K562 (cell line): Measurements from ENCODE around the gene RBMS1. TPM values are rescaled to one million over a fixed set of nuclear protein-coding genes. Genes with fewer than 3 reads are reported as not detected.

Source experiments
- ATAC-seq: fragments of 200-7000 bp; cut with Tn5 transposase; 3 replicates; pipeline ENCODE4 v1.9.1; 2020; ENCODE audit warnings: moderate library complexity
- BruUV-seq: library from RNA; stranded (reverse); fragments of 400-500 nt; replicated peaks from 2 replicates; lab custom pipeline; 2021; lab: Mats Ljungman, UMichigan
- CTCF ChIA-PET: fragments of 300-600 bp; formaldehyde crosslinking; extraction: SDS; loops from one replicate; lab custom pipeline; 2021; ENCODE audit warnings: low intra/inter-chr PET ratio; lab: Yijun Ruan, JAX
- POLR2A ChIA-PET: fragments of 300-600, 350-650 bp; sonication (Branson Sonifier 250); formaldehyde crosslinking; extraction: SDS; loops from one replicate; lab custom pipeline; 2021; ENCODE audit warnings: antibody characterized with exemption, inconsistent platforms; lab: Yijun Ruan, JAX
- DNase-seq, 4 experiments: peaks; one replicate each; pipeline versions ENCODE4 v3.0.0 to v3.0.0-alpha.2; 2011 to 2018; ENCODE audit warnings: low spot score in 3 of 4, mixed read lengths in 3 of 4; ENCODE audit errors: extremely low read depth in 1 of 4
- FAIRE-seq: peaks from 2 replicates; lab custom pipeline; 2011; peaks lifted over from hg19 to GRCh38; lab: Jason Lieb, UNC
- H2AFZ ChIP-seq: 2 replicates; pipeline ENCODE4 v1.6.0; 2011; ENCODE audit warnings: low read depth, low read length, control low read depth, inconsistent platforms
- H3K27ac ChIP-seq: fragments of 200-600 bp; 3 replicates; pipeline ENCODE4 v1.8.0; 2011; ENCODE audit warnings: low read depth, mild to moderate bottlenecking, control low read depth, inconsistent platforms, low read length, moderate library complexity, mixed read lengths; ENCODE audit errors: extremely low read depth
- H3K27me3 ChIP-seq, 2 experiments: fragments of 300-600 bp in 1 of 2; 2 replicates in 1 of 2; 3 replicates in 1 of 2; pipeline versions ENCODE4 v1.6.0 to v1.8.0; 2011; ENCODE audit warnings: inconsistent platforms in 2 of 2, low read length in 2 of 2, mild to moderate bottlenecking in 1 of 2, mixed read lengths in 1 of 2, moderate library complexity in 1 of 2; ENCODE audit not compliant: control insufficient read depth in 2 of 2, insufficient read depth in 2 of 2
- H3K36me3 ChIP-seq: fragments of 300-600 bp; 3 replicates; pipeline ENCODE4 v1.8.0; 2011; ENCODE audit warnings: mild to moderate bottlenecking, low read length, inconsistent platforms; ENCODE audit not compliant: control insufficient read depth, insufficient read depth
- H3K4me1 ChIP-seq, 2 experiments: fragments of 200-600 bp in 1 of 2; replicated peaks in 1 of 2; 2 replicates in 1 of 2; 3 replicates in 1 of 2; pipeline versions ENCODE4 v1.5.1 to v1.8.0; 2011; ENCODE audit warnings: inconsistent platforms in 2 of 2, low read length in 2 of 2, mild to moderate bottlenecking in 1 of 2, mixed read lengths in 1 of 2, moderate library complexity in 1 of 2; ENCODE audit not compliant: control insufficient read depth in 2 of 2, insufficient read depth in 2 of 2
- H3K4me2 ChIP-seq: 2 replicates; pipeline ENCODE4 v1.6.1; 2011; ENCODE audit warnings: low read length, control low read depth, inconsistent platforms, mixed read lengths; ENCODE audit not compliant: insufficient read depth
- H3K4me3 ChIP-seq: fragments of 200-600 bp; sonication (generic), shearing (Covaris generic); 2 replicates; pipeline ENCODE4 v1.5.1; 2016; ENCODE audit warnings: control low read depth, inconsistent platforms
- H3K79me2 ChIP-seq: fragments of 200-600 bp; 3 replicates; pipeline ENCODE4 v1.8.0; 2011; ENCODE audit warnings: low read length, inconsistent platforms; ENCODE audit not compliant: control insufficient read depth, insufficient read depth
- H3K9ac ChIP-seq, 2 experiments: 2 replicates each; pipeline versions ENCODE4 v1.6.0 to v1.6.1; 2011; ENCODE audit warnings: low read depth in 2 of 2, low read length in 2 of 2, control low read depth in 1 of 2, inconsistent platforms in 1 of 2, mild to moderate bottlenecking in 1 of 2, mixed read lengths in 1 of 2; ENCODE audit not compliant: insufficient read depth in 1 of 2
- H3K9me1 ChIP-seq: one replicate; pipeline ENCODE4 v1.6.0; 2011; ENCODE audit warnings: inconsistent platforms, mild to moderate bottlenecking, low read length, moderate library complexity; ENCODE audit not compliant: control insufficient read depth, insufficient read depth
- H3K9me3 ChIP-seq: replicated peaks from 2 replicates; pipeline ENCODE4 v1.5.1; 2011; ENCODE audit warnings: low read depth, low read length, inconsistent platforms; ENCODE audit not compliant: control insufficient read depth, insufficient read depth
- H4K20me1 ChIP-seq: replicated peaks from 2 replicates; pipeline ENCODE4 v1.6.1; 2011; ENCODE audit warnings: low read length, inconsistent platforms, mixed read lengths; ENCODE audit not compliant: control insufficient read depth, insufficient read depth
- ELF2 ChIP-seq: fragments of 250-450 bp; sonication (Bioruptor Pico); IDR thresholded peaks from 2 replicates; pipeline ENCODE4 v1.5.0; 2021; ENCODE audit warnings: mild to moderate bottlenecking
- FOXM1 ChIP-seq, 2 experiments: fragments of 450-650 bp in 1 of 2; sonication (generic) in 1 of 2; formaldehyde crosslinking in 1 of 2; IDR thresholded peaks; 2 replicates each; pipeline versions ENCODE4 v1.6.1 to v1.9.0; 2017 to 2022; ENCODE audit warnings: low read depth in 2 of 2, mild to moderate bottlenecking in 2 of 2, missing genetic modification reagents in 1 of 2, moderate library complexity in 1 of 2
- GTF3C2 ChIP-seq: IDR thresholded peaks from 3 replicates; pipeline ENCODE4 v1.6.1; 2011; ENCODE audit warnings: borderline replicate concordance, mild to moderate bottlenecking, moderate library complexity; ENCODE audit not compliant: insufficient read length; ENCODE audit errors: extremely low read depth
- HDAC1 ChIP-seq, 2 experiments: fragments of 450-650 bp; IDR thresholded peaks; 2 replicates each; pipeline ENCODE4 v1.6.1; 2016 to 2017; ENCODE audit warnings: inconsistent platforms in 1 of 2, mild to moderate bottlenecking in 1 of 2, moderate library complexity in 1 of 2
- HNRNPLL ChIP-seq: fragments of 200-400 bp; formaldehyde crosslinking; IDR thresholded peaks from 2 replicates; pipeline ENCODE4 v1.6.1; 2017; ENCODE audit warnings: low read length, low read depth, mild to moderate bottlenecking; ENCODE audit not compliant: poor library complexity, severe bottlenecking
- KLF10 ChIP-seq: fragments of 250-450 bp; sonication (Bioruptor Pico); IDR thresholded peaks from 2 replicates; pipeline ENCODE4 v1.6.1; 2021; ENCODE audit warnings: matching md5 sums
- TAF15 ChIP-seq: fragments of 200-400 bp; formaldehyde crosslinking; IDR thresholded peaks from 2 replicates; pipeline ENCODE4 v1.6.1; 2017; ENCODE audit warnings: mild to moderate bottlenecking, low read depth, low read length, moderate library complexity
- TCF7 ChIP-seq: sonication (generic); IDR thresholded peaks from 2 replicates; pipeline ENCODE4 v1.6.1; 2016; ENCODE audit warnings: antibody characterized with exemption, borderline replicate concordance
- ZFP30 ChIP-seq: fragments of 250-450 bp; sonication (Bioruptor Pico); IDR thresholded peaks from 2 replicates; pipeline ENCODE4 v1.8.0; 2022; ENCODE audit warnings: moderate library complexity, mild to moderate bottlenecking, inconsistent platforms, borderline replicate concordance
- ZNF3 ChIP-seq: fragments of 250-450 bp; sonication (Bioruptor Pico); IDR thresholded peaks from 2 replicates; pipeline ENCODE4 v1.5.0; 2021; ENCODE audit warnings: mild to moderate bottlenecking, moderate library complexity
- ZNF324 ChIP-seq: fragments of 250-450 bp; sonication (Bioruptor Pico); IDR thresholded peaks from 2 replicates; pipeline ENCODE4 v1.4.0; 2020; ENCODE audit warnings: mild to moderate bottlenecking
- ZNF764 ChIP-seq: fragments of 250-450 bp; sonication (Bioruptor Pico); IDR thresholded peaks from 2 replicates; pipeline ENCODE4 v1.4.0; 2020; ENCODE audit warnings: low read depth, mild to moderate bottlenecking, moderate library complexity
- ZNF830 ChIP-seq: fragments of 250-450 bp; sonication (Bioruptor Pico); IDR thresholded peaks from 2 replicates; pipeline ENCODE4 v1.5.0; 2021; ENCODE audit warnings: mild to moderate bottlenecking
- WGBS: fragments of 100-300 bp; shearing (Covaris generic); methylation state at CpG from one replicate; pipeline ENCODE4 v1.1.6; 2016; ENCODE audit warnings: low coverage, mixed read lengths; ENCODE audit not compliant: insufficient coverage; ENCODE audit errors: missing lambda C conversion rate; 5-methylcytosine and 5-hydroxymethylcytosine counted together
- in situ Hi-C: fragments of 300-500 bp; cut with MboI; formaldehyde crosslinking; loops from 4 replicates; pipeline ENCODE4 v1.15.0; 2018; ENCODE audit warnings: inconsistent platforms, mixed read lengths
- intact Hi-C: fragments of 100-400 bp; cut with micrococcal nuclease; formaldehyde crosslinking; loops from 2 replicates; pipeline ENCODE4 v1.14.2; 2022
- polyA plus RNA-seq, 8 experiments: library from polyadenylated mRNA; depleted of rRNA in 4 of 8; stranded (reverse) in 5 of 8; unstranded in 3 of 8; fragments of >200 nt; fragmentation: Nextera tagmentation in 2 of 8; fragmentation: Illumina TruSeq in 1 of 8; extraction: Ambion mirVana in 2 of 8; extraction: Trizol in 1 of 8; gene quantifications; 2 replicates each; pipeline versions ENCODE4 v1.2.1 to v1.2.3, GENCODE V29; 2011 to 2014; ENCODE audit warnings: inconsistent platforms in 1 of 8, missing spikeins in 1 of 8
- total RNA-seq, 7 experiments: library from RNA; depleted of rRNA in 6 of 7; stranded (reverse); fragments of >200 nt in 6 of 7; fragmentation: Illumina TruSeq in 2 of 7; extraction: Trizol in 2 of 7; gene quantifications; 2 replicates each; pipeline versions ENCODE4 v1.2.1 to v1.2.3, GENCODE V29; 2011 to 2021; ENCODE audit warnings: low replicate concordance in 1 of 7
- TF ChIP-seq, protein P1 (sequence below): fragments of 450-650 bp; IDR thresholded peaks from 2 replicates; pipeline ENCODE4 v1.6.1; 2018; ENCODE audit warnings: mild to moderate bottlenecking, low read depth; ENCODE audit not compliant: partially characterized antibody
- TF ChIP-seq, protein P2 (sequence below): sonication (generic); formaldehyde crosslinking; IDR thresholded peaks from 2 replicates; pipeline ENCODE4 v1.8.0; 2022; ENCODE audit warnings: mild to moderate bottlenecking, missing genetic modification reagents

The RBMS1 gene
- total and polyA plus RNA-seq, 9 of the 15 experiments (the other 6 are each of a cell fraction or from before 2014, with no cell fraction given) = 0.04 to 0.31 (median 0.09) TPM; not detected in 6

DNA sequence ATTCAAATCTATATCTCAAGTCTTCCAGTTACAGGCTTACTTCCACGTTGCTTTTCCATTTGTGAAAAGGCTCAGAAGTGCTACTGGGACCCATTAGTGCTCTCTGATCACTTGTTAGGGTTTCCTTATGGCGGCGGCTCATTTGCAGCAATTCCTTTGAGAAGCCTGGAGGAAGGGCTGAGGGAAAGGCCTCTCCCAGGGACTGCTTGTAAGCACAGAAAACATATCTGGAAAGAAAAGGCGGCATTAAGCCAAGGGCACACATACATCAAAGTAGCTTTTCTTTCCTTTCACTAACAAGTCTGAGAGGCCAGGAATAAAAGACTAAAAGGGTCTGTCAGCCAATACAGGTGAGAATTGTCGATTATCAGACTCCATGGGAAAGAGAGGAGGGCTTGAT lies 254.2 kb downstream of the RBMS1 start:
- DNase-seq (no peak), ATAC-seq (no peak)
- no peaks in the 10 kb centered on the region for H3K36me3 ChIP-seq
- no peak overlapping the region for H3K4me2 ChIP-seq
- no peaks in the 10 kb centered on the region for H3K4me1 ChIP-seq
- WGBS = 0% methylated on average over 5 of the region's 5 CpGs
- H3K9me3 ChIP-seq = no peaks in the 10 kb centered on the region
- no peaks in the 10 kb centered on the region for H3K9me1 ChIP-seq
- no peaks in the 10 kb centered on the region for H3K27me3 ChIP-seq
- H2AFZ ChIP-seq = no peak overlapping the region
- H3K79me2 ChIP-seq = no peaks in the 10 kb centered on the region
- in situ Hi-C loops = no loop called here
- POLR2A ChIA-PET = no interaction called here
- H3K4me3 ChIP-seq = no peak overlapping the region
- no peak overlapping the region for H3K27ac ChIP-seq
- TF ChIP-seq KLF10 = no peak
- TF ChIP-seq GTF3C2 = no peak
- TF ChIP-seq, protein P1, sequence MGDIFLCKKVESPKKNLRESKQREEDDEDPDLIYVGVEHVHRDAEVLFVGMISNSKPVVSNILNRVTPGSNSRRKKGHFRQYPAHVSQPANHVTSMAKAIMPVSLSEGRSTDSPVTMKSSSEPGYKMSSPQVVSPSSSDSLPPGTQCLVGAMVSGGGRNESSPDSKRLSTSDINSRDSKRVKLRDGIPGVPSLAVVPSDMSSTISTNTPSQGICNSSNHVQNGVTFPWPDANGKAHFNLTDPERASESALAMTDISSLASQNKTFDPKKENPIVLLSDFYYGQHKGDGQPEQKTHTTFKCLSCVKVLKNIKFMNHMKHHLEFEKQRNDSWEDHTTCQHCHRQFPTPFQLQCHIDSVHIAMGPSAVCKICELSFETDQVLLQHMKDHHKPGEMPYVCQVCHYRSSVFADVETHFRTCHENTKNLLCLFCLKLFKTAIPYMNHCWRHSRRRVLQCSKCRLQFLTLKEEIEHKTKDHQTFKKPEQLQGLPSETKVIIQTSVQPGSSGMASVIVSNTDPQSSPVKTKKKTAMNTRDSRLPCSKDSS = no peak
- TF ChIP-seq TCF7 = no peak
- no peak for TF ChIP-seq TAF15
- TF ChIP-seq FOXM1 (IDR thresholded peaks at IDR 0.05; ENCODE audit: low read depth) = no peak
- no peak for TF ChIP-seq FOXM1 (CRISPR knock-in tag; IDR thresholded peaks at IDR 0.05; ENCODE audit: low read depth)
- TF ChIP-seq ZNF764 = no peak
- no peak for TF ChIP-seq ZNF830 (CRISPR knock-in tag)
- TF ChIP-seq, protein P2, sequence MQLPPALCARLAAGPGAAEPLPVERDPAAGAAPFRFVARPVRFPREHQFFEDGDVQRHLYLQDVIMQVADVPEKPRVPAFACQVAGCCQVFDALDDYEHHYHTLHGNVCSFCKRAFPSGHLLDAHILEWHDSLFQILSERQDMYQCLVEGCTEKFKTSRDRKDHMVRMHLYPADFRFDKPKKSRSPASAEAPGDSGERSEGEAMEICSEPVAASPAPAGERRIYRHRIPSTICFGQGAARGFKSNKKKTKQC (CRISPR knock-in tag) = no peak
- TF ChIP-seq ELF2 = no peak
- no peak for TF ChIP-seq ZNF3 (CRISPR knock-in tag)
- no peak for TF ChIP-seq ZFP30 (CRISPR knock-in tag)
- TF ChIP-seq ZNF324 (CRISPR knock-in tag) = no peak
- TF ChIP-seq HDAC1 (IDR thresholded peaks at IDR 0.05) = no peak
- no peak for TF ChIP-seq HNRNPLL
- TF ChIP-seq, all 486 proteins: peak for 0
- FAIRE-seq = no peak
- CTCF ChIA-PET = no interaction called here
- BruUV-seq = no TSS peak
- intact Hi-C loops = no loop called here
- no peak overlapping the region for H3K9ac ChIP-seq
- no peaks in the 10 kb centered on the region for H4K20me1 ChIP-seq
